ENCODE measurements around the gene PLAC1.

The PLAC1 gene

GRCh38 chrX:134570899-134571298, 87.4 kb downstream of the PLAC1 start:
- H3K9me3 ChIP-seq, result no peaks in the 10 kb centered on the region
- intact Hi-C loops (cut with DNase I; ENCODE audit: low total_unique reads), result no loop called here
- no peak for DNase-seq
- no peaks in the 10 kb centered on the region for H3K4me1 ChIP-seq
- no peaks in the 10 kb centered on the region for H3K36me3 ChIP-seq
- H3K4me3 ChIP-seq, result no peak overlapping the region
- no peaks in the 10 kb centered on the region for H3K27me3 ChIP-seq
- no peak for TF ChIP-seq CTCF (IDR thresholded peaks at IDR 0.05)
- H3K27ac ChIP-seq, result no peak overlapping the region

- H3K4me3 ChIP-seq, result no peak overlapping the region
These were observed 87.8 kb downstream of the PLAC1 start for GRCh38 chrX:134570509-134570846.

GRCh38 chrX:134569306-134569705, 89.0 kb downstream of the PLAC1 start:
- no peaks in the 10 kb centered on the region for H3K27me3 ChIP-seq

More at GRCh38 chrX:134570509-134570846, 87.8 kb downstream of the PLAC1 start:
- no peaks in the 10 kb centered on the region for H3K9me3 ChIP-seq
- no peaks in the 10 kb centered on the region for H3K27me3 ChIP-seq
- H3K36me3 ChIP-seq, result no peaks in the 10 kb centered on the region
- H3K4me1 ChIP-seq, result no peaks in the 10 kb centered on the region
- DNase-seq, result no peak
- intact Hi-C loops (cut with DNase I; ENCODE audit: low total_unique reads), result no loop called here
- no peak overlapping the region for H3K27ac ChIP-seq
- no peak for TF ChIP-seq CTCF (IDR thresholded peaks at IDR 0.05)

DNA sequence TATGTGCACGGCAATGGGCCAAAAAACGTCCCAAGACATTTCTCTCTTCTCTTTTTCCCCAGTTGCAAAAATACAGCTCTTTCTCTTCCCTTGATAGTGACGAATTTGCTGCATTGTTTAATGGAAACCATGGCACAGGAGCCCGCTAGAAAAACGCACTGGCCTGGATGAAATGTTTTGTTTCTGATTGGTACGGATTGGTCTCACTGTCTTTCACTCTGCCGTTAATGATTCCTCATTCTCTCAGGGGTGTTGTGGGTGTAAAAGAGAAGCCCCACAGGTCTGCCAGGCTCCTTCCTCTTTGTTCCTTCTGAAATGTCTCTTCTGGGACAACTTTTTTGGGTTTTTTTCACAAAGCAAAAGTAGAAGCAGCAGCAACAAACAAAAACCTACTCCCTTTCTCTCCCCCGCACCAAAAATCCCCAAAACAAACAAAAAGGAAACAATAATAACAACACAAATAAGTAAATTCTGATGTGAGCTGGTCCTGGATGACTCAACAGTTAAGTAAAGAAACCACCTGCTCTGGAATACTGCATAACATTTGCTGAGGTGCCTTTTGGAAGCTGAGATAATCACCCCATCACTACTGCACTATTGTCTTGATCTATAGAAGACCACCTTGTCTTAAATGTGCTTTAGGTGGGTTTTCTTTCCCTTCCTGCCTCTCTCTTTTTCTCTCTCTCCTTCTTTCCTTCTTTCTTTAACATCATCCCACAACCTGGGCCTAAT, 89.8 kb downstream of the PLAC1 start:
- Histone ChIP-seq H3K4me3 (no peak overlapping the region), H3K36me3 (no peaks in the 10 kb centered on the region), H3K27me3 (no peaks in the 10 kb centered on the region), H3K27ac (no peak overlapping the region), H3K4me1 (no peaks in the 10 kb centered on the region), H3K9me3 (no peaks in the 10 kb centered on the region)
- intact Hi-C loops (cut with DNase I; ENCODE audit: low total_unique reads), result no loop called here
- no peak for DNase-seq
- TF ChIP-seq CTCF (IDR thresholded peaks at IDR 0.05), result no peak

More at GRCh38 chrX:134569306-134569705, 89.0 kb downstream of the PLAC1 start:
- no peaks in the 10 kb centered on the region for H3K36me3 ChIP-seq
- H3K4me1 ChIP-seq, result no peaks in the 10 kb centered on the region
- no peak overlapping the region for H3K27ac ChIP-seq
- no peak for DNase-seq
- no peaks in the 10 kb centered on the region for H3K9me3 ChIP-seq
- intact Hi-C loops (cut with DNase I; ENCODE audit: low total_unique reads), result no loop called here
- no peak overlapping the region for H3K4me3 ChIP-seq
- no peak for TF ChIP-seq CTCF (IDR thresholded peaks at IDR 0.05)

DNA sequence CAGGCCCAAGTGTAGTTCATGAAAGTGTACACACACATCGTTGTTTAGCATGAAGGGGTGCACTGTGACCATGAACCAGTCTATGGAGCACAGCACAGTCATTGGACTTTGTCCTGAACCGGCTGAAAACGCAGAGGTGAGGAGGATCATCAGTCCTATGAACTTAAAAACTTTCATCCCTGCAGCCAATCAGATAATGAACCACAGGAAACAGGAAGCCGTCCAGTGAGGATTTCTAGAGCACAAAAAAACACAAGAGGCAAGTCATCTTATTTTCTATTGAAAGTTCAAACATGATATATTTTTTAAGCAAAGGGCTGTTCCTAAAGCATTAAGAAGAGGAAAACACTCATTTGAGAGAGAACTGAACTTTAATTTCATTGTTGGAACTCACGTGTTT, 91.8 kb downstream of the PLAC1 start:
- no peaks in the 10 kb centered on the region for H3K27me3 ChIP-seq
- H3K4me1 ChIP-seq, result no peaks in the 10 kb centered on the region
- no peaks in the 10 kb centered on the region for H3K36me3 ChIP-seq
- no peak overlapping the region for H3K27ac ChIP-seq
- no peak overlapping the region for H3K4me3 ChIP-seq
- no peak for DNase-seq
- intact Hi-C loops (cut with DNase I; ENCODE audit: low total_unique reads), result no loop called here
- H3K9me3 ChIP-seq, result no peaks in the 10 kb centered on the region
- no peak for TF ChIP-seq CTCF (IDR thresholded peaks at IDR 0.05)

GRCh38 chrX:134562002-134562401, 96.3 kb downstream of the PLAC1 start:
- Histone ChIP-seq H3K27me3 (no peaks in the 10 kb centered on the region), H3K4me1 (no peaks in the 10 kb centered on the region), H3K4me3 (no peak overlapping the region), H3K9me3 (no peaks in the 10 kb centered on the region), H3K36me3 (no peaks in the 10 kb centered on the region), H3K27ac (no peak overlapping the region)
- TF ChIP-seq CTCF (IDR thresholded peaks at IDR 0.05), result no peak
- intact Hi-C loops (cut with DNase I; ENCODE audit: low total_unique reads), result no loop called here
- DNase-seq, result no peak

Measured in tibial artery (tissue), 4 donors.